Heart right ventricle (tissue), 16 donors: Measurements from ENCODE around the gene TTC39B. TPM values are rescaled to one million over a fixed set of nuclear protein-coding genes. Genes with fewer than 3 reads are reported as not detected.

ENCODE experiments used
- ATAC-seq, 8 donors: fragments of 200-7000 bp; cut with Tn5 transposase; one replicate each; pipeline ENCODE4 v1.9.1; 2020; ENCODE audit warnings: mild to moderate bottlenecking in 8 of 8, moderate library complexity in 8 of 8, moderate number of reproducible peaks in 1 of 8
- DNase-seq, 2 donors: peaks; one replicate each; pipeline ENCODE4 v3.0.0-alpha.2; 2020
- H3K27ac ChIP-seq, 10 donors: fragments of 200-600 bp; sonication (generic) in 2 of 10; one replicate each; pipeline versions ENCODE4 v1.5.0 to v1.8.0; 2020 to 2022; ENCODE audit warnings: mild to moderate bottlenecking in 3 of 10
- H3K27me3 ChIP-seq, 7 donors: fragments of 200-600 bp; one replicate each; pipeline ENCODE4 v1.8.0; 2021 to 2022; ENCODE audit warnings: mild to moderate bottlenecking in 2 of 7
- H3K36me3 ChIP-seq, 9 donors: fragments of 200-600 bp; sonication (generic) in 1 of 9; one replicate each; pipeline versions ENCODE4 v1.5.0 to v1.8.0; 2020 to 2022; ENCODE audit warnings: mild to moderate bottlenecking in 2 of 9
- H3K4me1 ChIP-seq, 9 donors: fragments of 200-600 bp; sonication (generic) in 1 of 9; one replicate each; pipeline versions ENCODE4 v1.5.0 to v1.8.0; 2020 to 2022; ENCODE audit warnings: mild to moderate bottlenecking in 4 of 9
- H3K4me3 ChIP-seq, 10 donors: fragments of 200-600 bp; sonication (generic) in 2 of 10; one replicate each; pipeline versions ENCODE4 v1.5.0 to v1.8.0; 2020 to 2022; ENCODE audit warnings: mild to moderate bottlenecking in 7 of 10, moderate library complexity in 2 of 10
- H3K9me3 ChIP-seq, 11 donors: fragments of 200-600 bp in 10 of 11; sonication (generic) in 2 of 11; one replicate each; pipeline versions ENCODE4 v1.5.0 to v1.8.0; 2013 to 2022; ENCODE audit warnings: mild to moderate bottlenecking in 2 of 11, control low read depth in 1 of 11, moderate library complexity in 1 of 11
- WGBS, 2 donors: extraction: QIAGEN DNeasy Blood & Tissue Kit; methylation state at CpG; one replicate each; pipeline ENCODE4 v1.1.7; 2013; ENCODE audit warnings: inconsistent platforms in 1 of 2; 5-methylcytosine and 5-hydroxymethylcytosine counted together
- intact Hi-C, 10 donors: fragments of 100-400 bp; cut with DNase I; formaldehyde crosslinking; loops; one replicate each; pipeline versions ENCODE4 v1.11.1 to v1.14.2; 2022
- polyA plus RNA-seq, 2 donors: library from polyadenylated mRNA; stranded (reverse); fragments of 200-250 nt; gene quantifications; one replicate each; pipeline ENCODE4 v1.2.3, GENCODE V29; 2013
- total RNA-seq, 10 donors: library from RNA; stranded (reverse); fragmentation: NEBNext Ultra II Directional in 3 of 10; extraction: Animal tissue kit (Norgen Biotek cat#: 25700) in 3 of 10; gene quantifications; one replicate each; pipeline versions ENCODE4 v1.2.1 to v1.2.4, GENCODE V29; 2021 to 2023
- TF ChIP-seq, protein P1 (sequence below), 9 donors: fragments of 200-600 bp; sonication (generic) in 2 of 9; IDR thresholded peaks; one replicate each; pipeline versions ENCODE4 v1.5.0 to v1.8.0; 2021 to 2022; ENCODE audit warnings: antibody characterized with exemption in 9 of 9, mild to moderate bottlenecking in 5 of 9, moderate library complexity in 1 of 9
- donor health status: Arrhythmogenic right ventricular cardiomyopathy.
- donor health status: ischemic (EF 13 %, LVEDD 7.1; RV severe dilation, severe dysfunction).
- donor health status: healthy with polysubstance abuse.
- donor health status: DM: no; HTN: yes; CAD: no.
- donor health status: DM: no; HTN: no; CAD: no.
- donor health status: ischemic (EF 25% LVEDD 6.9; RV normal size, moderate dysfunction).
- donor health status: ischemic (EF 25% LVEDD 5.7; RV mildly dilated, moderate dysfunction).
- donor health status: healthy.
- donor health status: DM: yes; HTN: yes; CAD: no.
- donor health status: Ischemic cardiomyopathy.
- donor health status: ischemic (EF 35%, LVEDD 5.7; RV mildly dilated, moderate dysfunction).
- donor health status: nonischemic (EF 11% LVEDD 7.7; RV severe dilation, severe dysfunction).
- donor health status: DM: yes; HTN: yes; CAD: no.
- donor health status: PGD.
- donor health status: ischemic (EF 29% LVEDD 5.4; RV normal size, mild dysfunction).
- donor health status: nonischemic (EF 23%, LVEDD 6.1; RV moderate dilation, normal function).

TTC39B gene
- total and polyA plus RNA-seq, 12 donors: 0.52 to 4.3 (median 1.5) TPM

DNA sequence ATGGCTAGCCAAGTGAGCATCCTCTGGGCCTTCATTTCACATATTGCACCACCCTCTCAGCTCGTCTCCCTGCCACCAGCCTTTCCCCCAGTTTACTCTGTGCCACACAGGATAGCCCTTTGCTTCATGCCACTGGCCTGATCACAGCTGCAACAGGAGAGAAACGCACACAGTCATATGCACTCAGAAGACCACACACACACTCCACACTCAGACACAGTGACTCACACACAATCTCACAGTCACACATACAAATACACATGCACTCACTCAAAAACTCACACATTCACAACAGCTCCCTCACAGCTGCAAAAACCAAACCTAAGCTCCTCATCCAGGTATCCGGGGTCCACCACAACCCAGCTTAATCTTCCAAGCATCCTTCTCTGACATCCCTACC lies 38.7 kb downstream of the TTC39B start:
- H3K9me3 ChIP-seq: no peaks in the 10 kb centered on the region
- no peak overlapping the region for H3K27ac ChIP-seq
- TF ChIP-seq, protein P1, sequence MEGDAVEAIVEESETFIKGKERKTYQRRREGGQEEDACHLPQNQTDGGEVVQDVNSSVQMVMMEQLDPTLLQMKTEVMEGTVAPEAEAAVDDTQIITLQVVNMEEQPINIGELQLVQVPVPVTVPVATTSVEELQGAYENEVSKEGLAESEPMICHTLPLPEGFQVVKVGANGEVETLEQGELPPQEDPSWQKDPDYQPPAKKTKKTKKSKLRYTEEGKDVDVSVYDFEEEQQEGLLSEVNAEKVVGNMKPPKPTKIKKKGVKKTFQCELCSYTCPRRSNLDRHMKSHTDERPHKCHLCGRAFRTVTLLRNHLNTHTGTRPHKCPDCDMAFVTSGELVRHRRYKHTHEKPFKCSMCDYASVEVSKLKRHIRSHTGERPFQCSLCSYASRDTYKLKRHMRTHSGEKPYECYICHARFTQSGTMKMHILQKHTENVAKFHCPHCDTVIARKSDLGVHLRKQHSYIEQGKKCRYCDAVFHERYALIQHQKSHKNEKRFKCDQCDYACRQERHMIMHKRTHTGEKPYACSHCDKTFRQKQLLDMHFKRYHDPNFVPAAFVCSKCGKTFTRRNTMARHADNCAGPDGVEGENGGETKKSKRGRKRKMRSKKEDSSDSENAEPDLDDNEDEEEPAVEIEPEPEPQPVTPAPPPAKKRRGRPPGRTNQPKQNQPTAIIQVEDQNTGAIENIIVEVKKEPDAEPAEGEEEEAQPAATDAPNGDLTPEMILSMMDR (IDR thresholded peaks at IDR 0.05): no peak
- 91 to 92% methylated on average over 3 of the region's 3 CpGs for WGBS, 2 donors
- H3K4me1 ChIP-seq: no peaks in the 10 kb centered on the region
- intact Hi-C loops: no loop called here
- peaks cover 0 to 6% (median 0%) of the 10 kb centered on the region in 9 donors for H3K36me3 ChIP-seq
- H3K4me3 ChIP-seq: no peak overlapping the region
- ATAC-seq (no peak), DNase-seq (no peak)
- H3K27me3 ChIP-seq: no peaks in the 10 kb centered on the region

DNA sequence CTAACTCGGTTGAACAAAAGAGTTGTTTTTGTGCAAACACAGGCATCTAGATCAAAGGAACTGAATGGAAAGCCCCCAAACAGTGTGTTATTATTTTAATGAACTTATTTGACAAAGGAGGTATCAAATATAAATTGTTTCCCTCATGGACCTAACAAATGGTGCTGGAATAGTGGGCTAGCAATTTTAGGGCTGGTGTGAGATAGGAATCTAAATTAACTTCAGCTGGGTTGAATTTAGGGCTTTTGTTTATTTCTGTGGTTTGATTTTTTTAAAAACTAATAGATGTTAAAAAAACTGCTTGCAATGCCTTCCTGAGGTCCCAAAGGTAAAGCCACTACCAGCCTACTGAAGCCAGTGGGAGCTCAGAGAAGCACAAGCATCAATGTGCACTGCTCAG lies 42.1 kb downstream of the TTC39B start:
- intact Hi-C loops: no loop called here

DNA sequence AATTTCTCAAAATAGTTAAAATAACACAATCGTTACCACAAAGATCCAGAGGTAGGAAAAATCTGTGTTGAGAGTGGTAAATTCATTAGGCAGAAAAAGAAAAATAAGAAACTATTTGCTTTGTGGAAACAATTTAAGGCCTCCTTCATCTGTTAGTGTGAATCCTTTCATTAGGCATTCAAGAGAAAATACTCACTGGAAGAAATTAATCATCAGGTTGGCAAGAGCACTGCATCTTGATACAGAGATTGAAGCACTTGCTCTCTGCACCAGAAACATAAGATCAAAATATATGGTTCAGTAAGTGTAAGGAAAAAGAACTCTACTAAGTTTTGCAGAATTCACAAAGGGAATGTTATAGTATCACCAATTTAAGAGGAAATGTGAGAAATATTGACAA lies 44.4 kb downstream of the TTC39B start:
- WGBS, 2 donors: 83 to 86% methylated on average over 1 of the region's 1 CpG
- no peaks in the 10 kb centered on the region for H3K27me3 ChIP-seq
- ATAC-seq (no peak), DNase-seq (no peak)
- intact Hi-C loops: no loop called here
- H3K4me3 ChIP-seq: no peak overlapping the region
- no peaks in the 10 kb centered on the region for H3K9me3 ChIP-seq
- no peaks in the 10 kb centered on the region for H3K4me1 ChIP-seq
- TF ChIP-seq, protein P1 (IDR thresholded peaks at IDR 0.05): no peak
- peaks cover 0 to 6% (median 0%) of the 10 kb centered on the region in 9 donors for H3K36me3 ChIP-seq
- no peak overlapping the region for H3K27ac ChIP-seq

More for the DNA sequence above, 42.1 kb downstream of the TTC39B start:
- Histone ChIP-seq H3K4me1 (no peaks in the 10 kb centered on the region), H3K9me3 (no peaks in the 10 kb centered on the region), H3K27ac (no peak overlapping the region), H3K36me3 (peaks cover 0 to 6% (median 0%) of the 10 kb centered on the region in 9 donors), H3K4me3 (no peak overlapping the region), H3K27me3 (no peaks in the 10 kb centered on the region)
- no peak for ATAC-seq
- 93 to 94% methylated on average over 1 of the region's 1 CpG for WGBS, 2 donors
- DNase-seq: no peak
- TF ChIP-seq, protein P1 (IDR thresholded peaks at IDR 0.05): no peak

DNA sequence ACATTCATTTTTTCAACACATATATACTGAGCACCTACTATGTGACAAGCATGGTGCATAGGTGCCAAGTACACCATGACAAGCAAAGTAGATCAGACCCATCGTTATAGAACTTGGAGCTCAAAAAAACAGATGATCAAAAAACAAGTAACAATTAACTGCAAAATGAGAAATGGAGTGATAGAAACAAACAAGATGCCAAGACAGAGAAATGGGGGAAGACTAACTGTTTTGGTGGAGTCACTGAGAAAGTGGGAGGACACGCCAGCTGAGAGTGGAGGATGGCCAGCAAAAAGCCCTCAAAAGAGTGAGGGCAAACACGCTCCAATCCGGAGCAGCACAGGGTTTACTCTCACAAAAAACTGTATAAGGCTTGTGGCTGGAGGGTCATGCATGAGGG lies 50.6 kb downstream of the TTC39B start:
- Histone ChIP-seq H3K4me1 (no peaks in the 10 kb centered on the region), H3K36me3 (no peaks in the 10 kb centered on the region), H3K27ac (no peak overlapping the region), H3K9me3 (no peaks in the 10 kb centered on the region), H3K4me3 (no peak overlapping the region), H3K27me3 (no peaks in the 10 kb centered on the region)
- intact Hi-C loops: no loop called here
- ATAC-seq (no peak), DNase-seq (no peak)
- 97 to 99% methylated on average over 4 of the region's 4 CpGs for WGBS, 2 donors
- TF ChIP-seq, protein P1 (IDR thresholded peaks at IDR 0.05): no peak
